Transverse colon (tissue), 4 donors: Measurements from ENCODE around the gene DNAJC5.

Source experiments
- EP300 ChIP-seq: sonication (generic); formaldehyde crosslinking; IDR thresholded peaks from one replicate; pipeline ENCODE4 v1.6.1; 2017; ENCODE audit warnings: antibody characterized with exemption, low read depth
- POLR2A ChIP-seq: fragments of 450-650 bp; IDR thresholded peaks from one replicate; pipeline ENCODE4 v1.6.1; 2016; ENCODE audit warnings: antibody characterized with exemption, mild to moderate bottlenecking, moderate library complexity
- POLR2AphosphoS5 ChIP-seq, 3 donors: sonication (generic); formaldehyde crosslinking; IDR thresholded peaks; one replicate each; pipeline ENCODE4 v1.6.1; 2016; ENCODE audit warnings: antibody characterized with exemption in 3 of 3
- TF ChIP-seq, protein P1 (sequence below), 5 experiments: fragments of 200-600 bp in 3 of 5; fragments of 450-650 bp in 2 of 5; sonication (generic) in 3 of 5; IDR thresholded peaks; 1 replicate in 2 of 5; 2 replicates in 3 of 5; pipeline ENCODE4 v1.5.1; 2016 to 2017; ENCODE audit warnings: antibody characterized with exemption in 5 of 5, inconsistent platforms in 3 of 5, mild to moderate bottlenecking in 2 of 5, moderate library complexity in 1 of 5

DNA sequence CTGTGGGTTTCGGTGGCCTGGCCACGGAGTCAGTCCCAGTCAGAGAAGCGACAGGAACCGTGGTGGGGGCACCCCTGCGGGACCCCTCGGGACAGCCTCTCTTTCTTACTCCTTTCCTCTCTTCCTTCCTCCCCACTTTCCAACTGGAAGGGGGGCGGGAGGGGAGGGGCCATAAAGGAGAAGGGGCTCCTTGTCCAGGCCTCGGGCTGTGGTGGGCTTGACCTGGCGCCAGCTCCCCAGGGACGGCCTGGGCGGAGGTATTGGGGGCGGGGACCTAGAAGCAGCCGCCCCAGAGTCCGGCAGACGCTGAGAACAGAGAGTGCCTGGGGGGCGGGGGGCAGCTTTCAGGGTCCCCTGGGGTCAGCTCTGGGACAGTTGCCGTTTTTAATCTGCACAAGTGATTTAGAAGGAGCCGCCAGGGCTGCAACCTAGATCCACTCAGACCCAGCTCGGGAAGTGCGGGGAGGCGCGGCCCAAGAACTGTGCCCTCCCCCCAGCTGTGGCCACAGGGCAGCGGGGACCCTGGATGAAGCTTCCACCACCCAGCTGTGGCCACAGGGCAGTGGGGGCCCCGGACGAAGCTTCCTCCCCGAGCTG lies 40.1 kb upstream of the DNAJC5 start:
- TF ChIP-seq, protein P1, sequence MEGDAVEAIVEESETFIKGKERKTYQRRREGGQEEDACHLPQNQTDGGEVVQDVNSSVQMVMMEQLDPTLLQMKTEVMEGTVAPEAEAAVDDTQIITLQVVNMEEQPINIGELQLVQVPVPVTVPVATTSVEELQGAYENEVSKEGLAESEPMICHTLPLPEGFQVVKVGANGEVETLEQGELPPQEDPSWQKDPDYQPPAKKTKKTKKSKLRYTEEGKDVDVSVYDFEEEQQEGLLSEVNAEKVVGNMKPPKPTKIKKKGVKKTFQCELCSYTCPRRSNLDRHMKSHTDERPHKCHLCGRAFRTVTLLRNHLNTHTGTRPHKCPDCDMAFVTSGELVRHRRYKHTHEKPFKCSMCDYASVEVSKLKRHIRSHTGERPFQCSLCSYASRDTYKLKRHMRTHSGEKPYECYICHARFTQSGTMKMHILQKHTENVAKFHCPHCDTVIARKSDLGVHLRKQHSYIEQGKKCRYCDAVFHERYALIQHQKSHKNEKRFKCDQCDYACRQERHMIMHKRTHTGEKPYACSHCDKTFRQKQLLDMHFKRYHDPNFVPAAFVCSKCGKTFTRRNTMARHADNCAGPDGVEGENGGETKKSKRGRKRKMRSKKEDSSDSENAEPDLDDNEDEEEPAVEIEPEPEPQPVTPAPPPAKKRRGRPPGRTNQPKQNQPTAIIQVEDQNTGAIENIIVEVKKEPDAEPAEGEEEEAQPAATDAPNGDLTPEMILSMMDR (IDR thresholded peaks at IDR 0.05): no peak
- TF ChIP-seq POLR2A: no peak
- no peak for TF ChIP-seq POLR2AphosphoS5 (IDR thresholded peaks at IDR 0.05)
- no peak for TF ChIP-seq EP300
